Fibroblast of the aortic adventitia (primary cell): ENCODE measurements around the gene SERPINB1. TPM values are rescaled to one million over a fixed set of nuclear protein-coding genes. Genes with fewer than 3 reads are reported as not detected.
"Not testable (repeated sequence)": the region's sequence is repeated elsewhere in the genome, so short reads cannot be mapped to it uniquely, and the experiment has no call there.

Experiments
- DNase-seq: peaks from one replicate; pipeline ENCODE4 v3.0.0-alpha.2; 2010; ENCODE audit warnings: low read depth
- H3K4me3 ChIP-seq: 2 replicates; pipeline ENCODE4 v1.5.1; 2011; ENCODE audit warnings: low read depth, mild to moderate bottlenecking, control low read depth, low read length, moderate library complexity
- total RNA-seq: library from RNA; depleted of rRNA; stranded (reverse); fragments of >200 nt; gene quantifications from 2 replicates; pipeline ENCODE4 v1.2.3, GENCODE V29; 2012; ENCODE audit warnings: low replicate concordance
- TF ChIP-seq, protein P1 (sequence below): IDR thresholded peaks from 2 replicates; pipeline ENCODE4 v1.5.1; 2011; ENCODE audit warnings: mild to moderate bottlenecking, low read length, control low read depth, inconsistent platforms; ENCODE audit not compliant: insufficient read depth

Gene SERPINB1
- total RNA-seq, 1 donor, result 22.1 TPM

GRCh38 chr6:2859185-2859700 is 17.6 kb upstream of the SERPINB1 start:
- DNase-seq, result no peak
- TF ChIP-seq, protein P1, sequence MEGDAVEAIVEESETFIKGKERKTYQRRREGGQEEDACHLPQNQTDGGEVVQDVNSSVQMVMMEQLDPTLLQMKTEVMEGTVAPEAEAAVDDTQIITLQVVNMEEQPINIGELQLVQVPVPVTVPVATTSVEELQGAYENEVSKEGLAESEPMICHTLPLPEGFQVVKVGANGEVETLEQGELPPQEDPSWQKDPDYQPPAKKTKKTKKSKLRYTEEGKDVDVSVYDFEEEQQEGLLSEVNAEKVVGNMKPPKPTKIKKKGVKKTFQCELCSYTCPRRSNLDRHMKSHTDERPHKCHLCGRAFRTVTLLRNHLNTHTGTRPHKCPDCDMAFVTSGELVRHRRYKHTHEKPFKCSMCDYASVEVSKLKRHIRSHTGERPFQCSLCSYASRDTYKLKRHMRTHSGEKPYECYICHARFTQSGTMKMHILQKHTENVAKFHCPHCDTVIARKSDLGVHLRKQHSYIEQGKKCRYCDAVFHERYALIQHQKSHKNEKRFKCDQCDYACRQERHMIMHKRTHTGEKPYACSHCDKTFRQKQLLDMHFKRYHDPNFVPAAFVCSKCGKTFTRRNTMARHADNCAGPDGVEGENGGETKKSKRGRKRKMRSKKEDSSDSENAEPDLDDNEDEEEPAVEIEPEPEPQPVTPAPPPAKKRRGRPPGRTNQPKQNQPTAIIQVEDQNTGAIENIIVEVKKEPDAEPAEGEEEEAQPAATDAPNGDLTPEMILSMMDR, result no peak

DNA sequence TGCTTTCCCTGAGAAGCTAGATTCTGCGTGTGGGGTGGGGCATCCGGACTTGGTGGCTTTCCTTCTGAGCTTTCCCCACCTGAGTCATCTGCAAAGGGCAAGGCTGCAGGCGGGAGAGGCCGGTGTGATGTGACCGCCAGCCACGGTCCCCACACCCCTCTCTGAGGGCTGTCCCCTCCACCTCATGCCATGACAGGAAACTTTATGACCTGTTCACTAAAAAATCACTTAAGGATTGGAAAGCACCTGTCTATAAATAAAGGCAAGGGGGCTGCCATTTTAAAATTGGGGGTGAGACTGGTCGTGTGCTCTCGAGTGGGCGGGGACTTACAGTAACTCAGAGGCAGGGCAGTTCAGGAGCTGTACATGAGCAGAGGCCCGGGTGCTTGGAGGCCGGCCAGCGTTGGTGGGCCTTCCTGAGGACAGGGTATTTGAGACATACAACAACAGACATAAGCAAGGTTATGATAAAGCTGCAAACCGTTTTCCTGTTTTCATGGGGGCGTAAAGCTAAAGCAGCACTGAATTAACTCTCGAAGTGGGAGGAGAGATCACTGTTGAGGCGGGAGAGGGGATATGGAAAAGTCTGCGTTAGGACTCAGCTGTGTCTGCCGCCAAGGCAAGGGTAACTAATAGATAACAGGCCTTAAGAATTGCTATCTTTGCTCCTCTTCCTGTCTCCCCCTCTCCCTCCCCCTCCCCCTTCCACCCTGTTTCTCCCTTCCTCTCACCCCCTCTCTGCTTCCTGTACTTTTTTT is 16.1 kb upstream of the SERPINB1 start:
- no peak overlapping the region for H3K4me3 ChIP-seq
- peak; percentile 75 for DNase-seq
- TF ChIP-seq, protein P1, result no peak

More at GRCh38 chr6:2859185-2859700, 17.6 kb upstream of the SERPINB1 start:
- no peak overlapping the region for H3K4me3 ChIP-seq

GRCh38 chr6:2857185-2857579 is 15.5 kb upstream of the SERPINB1 start:
- TF ChIP-seq, protein P1, result no peak
- H3K4me3 ChIP-seq, result no peak overlapping the region
- no peak for DNase-seq

DNA sequence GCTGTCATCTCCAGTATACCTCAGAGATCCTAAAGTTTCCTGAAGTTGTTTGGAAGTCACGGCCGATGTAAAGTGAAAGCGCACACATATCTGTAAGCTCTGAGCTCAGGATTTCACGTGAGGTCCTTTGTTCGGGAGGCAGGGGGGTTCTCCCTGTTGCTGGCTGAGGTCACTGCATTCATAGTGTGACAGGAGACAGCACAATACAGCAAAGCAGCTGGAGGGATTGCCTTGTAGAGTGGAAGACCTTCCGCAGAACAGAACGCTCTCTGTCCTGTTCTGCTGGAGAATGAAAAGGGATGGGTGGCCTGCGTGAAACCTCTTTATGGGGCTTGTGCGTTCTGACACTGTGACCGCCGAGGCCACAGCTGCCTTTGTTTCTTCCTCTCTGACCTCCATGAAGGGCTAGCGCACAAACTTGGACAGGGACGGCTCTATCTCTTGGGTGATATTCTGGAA is 13.4 kb upstream of the SERPINB1 start:
- no peak for DNase-seq

GRCh38 chr6:2854396-2854982 is 12.8 kb upstream of the SERPINB1 start:
- H3K4me3 ChIP-seq, result no peak overlapping the region

More for the DNA sequence above, 13.4 kb upstream of the SERPINB1 start:
- TF ChIP-seq, protein P1, result no peak
- H3K4me3 ChIP-seq, result no peak overlapping the region

DNA sequence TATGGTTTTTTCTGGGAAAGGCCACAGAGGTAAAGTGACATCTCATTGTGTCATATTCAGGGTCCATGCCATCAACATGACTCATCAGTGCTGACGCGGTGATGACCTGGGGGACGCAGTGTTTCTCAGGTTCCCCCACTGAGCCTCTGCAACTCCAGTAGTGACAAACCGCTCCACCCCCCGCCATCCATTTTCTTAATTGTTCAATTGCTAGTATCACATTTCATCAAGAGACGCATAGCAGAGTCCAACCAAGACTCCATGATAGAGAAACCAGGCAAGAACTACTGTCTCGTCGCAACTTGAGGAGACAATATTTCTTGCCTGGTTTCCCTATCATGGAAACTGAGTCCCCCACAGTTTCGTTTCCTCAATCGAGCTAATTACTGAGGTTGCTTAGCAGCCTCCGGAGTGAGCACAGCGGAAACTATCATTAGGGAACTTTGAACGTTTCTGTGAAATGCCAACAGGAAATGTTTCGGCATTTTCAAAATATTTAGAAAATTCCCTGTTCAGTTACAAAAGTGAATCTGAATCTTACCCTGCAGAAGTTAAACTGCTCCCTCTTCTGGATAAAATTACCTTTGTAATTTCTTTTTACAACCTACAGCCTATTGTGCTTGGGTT is 12.2 kb upstream of the SERPINB1 start:
- DNase-seq, result peak; percentile 73
- peak overlapping the region; percentile 53 for H3K4me3 ChIP-seq
- TF ChIP-seq, protein P1, result peak; percentile 46

More at GRCh38 chr6:2854396-2854982, 12.8 kb upstream of the SERPINB1 start:
- TF ChIP-seq, protein P1, result no peak
- no peak for DNase-seq

DNA sequence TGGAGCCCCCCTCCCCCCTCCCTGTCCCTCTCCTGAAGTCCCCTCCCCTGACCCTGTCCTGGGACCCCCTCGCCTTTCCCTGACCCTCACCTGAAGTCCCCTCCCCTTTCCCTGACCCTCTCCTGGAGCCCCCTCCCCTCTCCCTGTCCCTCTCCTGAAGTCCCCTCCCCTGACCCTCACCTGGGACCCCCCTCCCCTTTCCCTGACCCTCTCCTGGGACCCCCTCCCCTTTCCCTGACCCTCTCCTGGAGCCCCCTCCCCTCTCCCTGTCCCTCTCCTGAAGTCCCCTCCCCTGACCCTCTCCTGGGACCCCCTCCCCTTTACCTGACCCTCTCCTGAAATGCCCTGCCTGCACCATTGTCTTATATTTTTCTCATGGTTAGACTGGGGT is 11.7 kb upstream of the SERPINB1 start:
- H3K4me3 ChIP-seq, DNase-seq: not testable (repeated sequence)
